NCI-H146 treated with DMSO at 0.1 percent for 48 hours (cell line): ENCODE measurements around the gene YAP1.

Experiments
- DNase-seq: peaks from one replicate; lab custom pipeline; 2025; ENCODE audit not compliant: unreplicated experiment; lab: John Stamatoyannopoulos, UW

Gene YAP1

DNA sequence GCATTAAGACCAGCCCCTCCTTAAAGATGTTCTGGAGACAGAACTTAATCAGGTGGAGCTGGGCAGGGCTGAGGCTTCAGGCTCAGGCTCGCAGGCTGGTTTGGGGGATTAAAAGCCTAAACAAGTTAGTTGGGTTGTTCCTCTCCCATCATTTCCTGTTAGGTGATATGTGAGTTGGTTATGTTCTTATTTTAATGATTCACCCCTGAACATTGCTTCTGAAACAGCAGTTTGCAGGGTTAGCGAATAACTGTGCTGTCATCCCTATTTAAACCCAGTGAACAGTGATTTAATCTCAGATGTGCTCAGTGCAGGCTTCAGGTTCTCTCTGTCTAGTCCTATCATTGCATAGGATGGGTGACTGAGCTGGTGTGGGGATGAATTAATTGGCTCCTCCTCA, 159.7 kb downstream of the YAP1 start:
- DNase-seq: no peak

DNA sequence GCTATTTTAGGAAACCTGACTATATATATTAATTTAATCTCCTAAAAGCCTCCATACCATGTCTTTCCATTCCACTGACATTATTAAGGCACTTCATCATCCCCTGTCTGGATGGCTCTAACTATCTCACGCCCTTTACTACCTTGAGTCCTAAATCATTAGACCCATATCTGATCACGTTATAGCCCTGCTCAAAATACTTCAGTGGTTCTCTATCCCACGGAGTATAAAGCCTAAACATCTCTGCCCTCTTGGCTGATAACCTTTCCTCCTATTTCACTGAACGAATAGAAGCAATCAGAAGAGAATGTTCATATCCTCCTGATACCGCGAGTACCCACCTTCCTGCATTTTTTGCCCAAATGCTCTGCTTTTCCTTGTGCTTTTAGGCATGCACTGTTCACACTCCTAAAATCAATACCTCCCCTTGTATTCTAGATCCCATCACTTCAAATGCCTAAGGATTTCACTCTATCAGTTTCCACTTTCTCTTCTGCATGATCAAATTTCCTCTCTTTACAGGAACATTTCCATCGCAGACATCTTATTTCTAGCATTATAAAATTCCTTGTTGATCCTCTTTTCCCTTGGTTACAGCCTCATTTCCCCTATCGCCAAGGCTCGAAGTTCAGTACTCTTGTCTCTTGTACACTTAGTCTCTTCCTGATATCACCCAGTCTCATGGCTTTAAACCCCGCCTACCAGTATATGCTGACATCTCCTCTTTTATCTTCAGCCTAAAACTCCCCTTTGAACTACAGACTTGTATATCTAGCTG, 162.0 kb downstream of the YAP1 start:
- no peak for DNase-seq

DNA sequence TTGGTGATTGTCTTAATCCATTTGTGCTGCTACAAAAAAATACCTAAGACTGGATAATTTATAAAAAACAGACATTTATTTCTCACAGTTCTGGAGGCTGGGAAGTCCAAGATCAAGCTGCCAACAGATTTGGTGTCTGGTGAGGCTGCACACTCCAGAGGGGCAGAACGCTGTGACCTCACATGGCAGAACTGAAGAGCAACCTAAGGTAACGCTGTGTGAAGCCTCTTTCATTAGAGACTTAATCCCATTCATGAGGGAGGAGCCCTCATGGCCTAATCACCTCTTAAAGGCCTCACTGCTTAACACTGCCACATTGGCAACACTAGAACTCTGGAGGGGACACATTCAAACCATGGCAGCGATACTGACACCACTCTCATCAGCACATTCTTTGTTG, 164.4 kb downstream of the YAP1 start:
- DNase-seq: no peak

DNA sequence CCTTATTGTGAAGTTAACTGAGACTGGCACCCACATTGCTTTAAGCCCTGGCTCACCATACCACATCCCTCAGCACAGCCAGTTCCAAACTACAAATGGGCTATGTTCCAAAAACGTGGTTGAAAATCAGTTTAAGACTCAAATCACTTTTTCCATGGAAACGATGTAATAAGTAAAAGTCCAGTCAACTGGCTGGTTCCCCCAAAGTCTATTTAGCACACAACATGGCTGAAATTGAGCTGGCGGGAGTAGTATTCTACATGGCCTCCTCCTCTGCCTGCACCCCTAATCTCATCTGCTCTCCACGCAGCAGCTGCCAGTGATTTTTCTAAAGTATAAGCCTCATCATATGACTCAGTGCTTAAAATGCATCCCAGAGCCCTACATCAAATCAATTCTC, 166.1 kb downstream of the YAP1 start:
- DNase-seq: no peak

DNA sequence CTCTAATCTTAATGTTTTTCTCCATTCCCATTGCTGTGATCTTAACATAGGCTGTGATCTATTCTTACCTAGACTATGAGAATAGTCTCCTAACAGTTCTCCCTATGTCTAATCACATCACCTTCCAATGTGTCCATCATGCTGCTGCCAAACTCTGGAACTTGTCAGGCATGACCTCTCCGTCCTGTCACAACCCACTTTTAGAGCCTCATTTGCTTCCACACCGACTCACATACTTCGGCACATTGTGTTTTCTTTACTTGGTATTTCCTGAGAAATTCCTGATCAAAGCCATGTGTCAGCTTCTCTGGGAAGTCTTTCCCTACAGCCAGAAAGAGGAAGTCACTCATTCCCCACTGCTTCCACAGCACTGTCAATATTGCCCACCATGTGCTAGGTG, 166.5 kb downstream of the YAP1 start:
- no peak for DNase-seq

DNA sequence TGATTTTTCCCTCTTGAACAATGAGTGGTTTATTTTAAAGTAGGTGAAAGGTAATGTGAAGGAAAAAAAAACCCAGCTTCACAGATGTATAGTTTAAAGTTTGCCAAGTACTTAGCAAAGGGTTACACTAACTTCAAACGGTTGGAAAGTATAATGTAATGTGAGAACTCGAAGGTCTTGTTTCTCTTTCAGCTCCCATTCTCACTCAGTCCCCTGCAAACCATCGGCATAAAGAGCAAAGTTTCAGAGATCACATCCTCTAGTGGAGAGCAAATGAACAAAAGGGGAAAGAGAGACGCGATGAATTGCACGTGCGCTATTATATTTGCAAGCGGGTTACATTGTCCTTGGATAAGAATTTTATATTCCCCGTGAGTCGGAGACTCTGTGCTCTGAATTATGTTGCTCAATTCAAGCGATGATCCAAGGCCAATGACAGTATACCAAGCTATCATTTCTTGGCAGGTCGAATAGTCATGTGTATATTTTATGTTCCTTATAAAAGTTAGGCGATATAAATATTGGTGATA, 169.5 kb downstream of the YAP1 start:
- no peak for DNase-seq

DNA sequence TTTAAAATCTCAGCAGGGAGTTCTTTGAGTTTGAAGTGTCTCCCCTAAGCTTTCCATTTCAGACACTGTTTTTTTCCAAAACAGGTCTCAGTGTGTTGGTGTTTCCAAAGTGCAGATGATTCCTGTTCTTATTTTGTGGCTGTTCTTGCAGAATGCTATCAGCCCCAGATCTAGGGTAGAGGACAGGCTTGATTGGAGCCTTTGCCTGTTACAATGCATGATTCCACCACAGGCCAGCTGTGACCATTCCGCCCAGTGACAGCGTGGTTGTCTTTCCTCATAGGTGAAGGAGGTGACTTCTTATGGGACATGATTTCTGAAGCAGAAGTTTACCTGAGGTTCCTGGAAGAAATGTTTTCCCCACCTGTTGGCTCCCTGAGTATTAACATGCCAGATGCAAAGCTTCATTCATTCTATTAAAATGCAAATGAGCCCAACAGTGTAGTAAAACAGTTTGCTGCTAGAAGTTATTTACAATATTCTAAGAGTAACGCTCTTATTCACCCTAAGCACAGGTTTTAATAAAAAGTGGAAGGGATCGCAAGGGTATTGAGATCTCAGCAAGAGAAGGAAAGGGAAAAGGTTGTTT, 170.1 kb downstream of the YAP1 start:
- no peak for DNase-seq
